ENCODE data around the gene VLDLR. TPM values are rescaled to one million over a fixed set of nuclear protein-coding genes. Genes with fewer than 3 reads are reported as not detected.

The VLDLR gene
- total and polyA plus RNA-seq, 2 of the 13 experiments (the other 11 are each of a cell fraction or from before 2014, with no cell fraction given) = 3.4 to 10.5 TPM

- peak; percentile 38 for TF ChIP-seq ARID5B (CRISPR knock-in tag; IDR thresholded peaks at IDR 0.05)
- TF ChIP-seq ZNF292 (CRISPR knock-in tag; IDR thresholded peaks at IDR 0.05; ENCODE audit: borderline replicate concordance, low read depth) = peak; percentile 34; the same call in 1 of the 2 replicates
- no peak for TF ChIP-seq ZNF660 (CRISPR knock-in tag; IDR thresholded peaks at IDR 0.05; ENCODE audit: borderline replicate concordance, low read depth)
- TF ChIP-seq MYNN (CRISPR knock-in tag; IDR thresholded peaks at IDR 0.05; ENCODE audit: low read depth) = 0 out of 2 replicates have a peak, but pooled peaks have one; percentile 35
- no peak for TF ChIP-seq SOX6 (IDR thresholded peaks at IDR 0.05)
- TF ChIP-seq SOX6 (CRISPR knock-in tag; IDR thresholded peaks at IDR 0.05) = 0 out of 2 replicates have a peak, but pooled peaks have one; percentile 15
- TF ChIP-seq CHCHD3 (CRISPR knock-in tag; IDR thresholded peaks at IDR 0.05) = 0 out of 2 replicates have a peak, but pooled peaks have one; percentile 35
- peak; percentile 24; the same call in 1 of the 2 replicates for TF ChIP-seq ZFP91 (CRISPR knock-in tag; IDR thresholded peaks at IDR 0.05; ENCODE audit: borderline replicate concordance)
- peak; percentile 51; the same call in 1 of the 2 replicates for TF ChIP-seq ELF1 (CRISPR knock-in tag; IDR thresholded peaks at IDR 0.05)
- no peak for TF ChIP-seq ZNF597 (CRISPR knock-in tag; IDR thresholded peaks at IDR 0.05)
- 0 out of 2 replicates have a peak, but pooled peaks have one; percentile 38 for TF ChIP-seq CCDC6 (CRISPR knock-in tag; IDR thresholded peaks at IDR 0.05)
- peak; percentile 53; the same call in 1 of the 2 replicates for TF ChIP-seq ZNF749 (CRISPR knock-in tag; IDR thresholded peaks at IDR 0.05; ENCODE audit: borderline replicate concordance)
- peak; percentile 38 for TF ChIP-seq PTBP1 (IDR thresholded peaks at IDR 0.05; ENCODE audit: low read depth, low read length, poor library complexity, severe bottlenecking)
- TF ChIP-seq YEATS2 (CRISPR knock-in tag; IDR thresholded peaks at IDR 0.05; ENCODE audit: borderline replicate concordance) = 0 out of 2 replicates have a peak, but pooled peaks have one; percentile 39
- no peak for TF ChIP-seq ATM (IDR thresholded peaks at IDR 0.05; ENCODE audit: borderline replicate concordance)
- peak; percentile 75 for TF ChIP-seq MAX (IDR thresholded peaks at IDR 0.05)
- TF ChIP-seq CEBPB (IDR thresholded peaks at IDR 0.05; ENCODE audit: borderline replicate concordance, low read depth, low read length) = peak; percentile 40; the same call in 1 of the 2 replicates
- TF ChIP-seq RAD21 (CRISPR knock-in tag; IDR thresholded peaks at IDR 0.05) = peak; percentile 33; the same call in 1 of the 2 replicates
- TF ChIP-seq ZNF12 (CRISPR knock-in tag; IDR thresholded peaks at IDR 0.05) = peak; percentile 48; the same call in 1 of the 2 replicates
- peak; percentile 65; the same call in 1 of the 2 replicates for TF ChIP-seq ZNF724P (CRISPR knock-in tag; IDR thresholded peaks at IDR 0.05; ENCODE audit: borderline replicate concordance)
- TF ChIP-seq AHR (CRISPR knock-in tag; IDR thresholded peaks at IDR 0.05) = peak; percentile 43; the same call in 1 of the 2 replicates
- 0 out of 2 replicates have a peak, but pooled peaks have one; percentile 46 for TF ChIP-seq ZNF547 (CRISPR knock-in tag; IDR thresholded peaks at IDR 0.05)
Measured at GRCh38 chr9:2620919-2621721, 467 bp upstream of the VLDLR start (continued).
